ENCODE results near the gene SYCP2L. TPM values are rescaled to one million over a fixed set of nuclear protein-coding genes. Genes with fewer than 3 reads are reported as not detected.
"Not testable (repeated sequence)": the region's sequence is repeated elsewhere in the genome, so short reads cannot be mapped to it uniquely, and the experiment has no call there.

Gene SYCP2L
- total and polyA plus RNA-seq, 2 donors (not counting 3 experiments of a cell fraction or from before 2014, with no cell fraction given) = not detected

GRCh38 chr6:10880366-10880765 is 6.5 kb upstream of the SYCP2L start:
- no peaks in the 10 kb centered on the region for H3K9me3 ChIP-seq (replicated peaks; ENCODE audit: control insufficient read depth, insufficient read depth, low read length)
- ChIA-PET CTCF (no interaction called here), POLR2A (no interaction called here)
- H3K27me3 ChIP-seq (ENCODE audit: control insufficient read depth in 2 of 2, insufficient read depth in 2 of 2, low read length in 2 of 2) = peaks cover 41 to 60% of the 10 kb centered on the region in 2 experiments
- no peak for FAIRE-seq
- DNase-seq (ENCODE audit: low read depth, low spot score) = no peak
- dilution Hi-C loops (cut with MboI; ENCODE audit: extremely low pct_ligation_motif_present, low sequenced_read_pairs) = no loop called here
- H3K4me1 ChIP-seq (ENCODE audit: control insufficient read depth, extremely low read depth, insufficient read depth, low read length) = no peaks in the 10 kb centered on the region
- H2AFZ ChIP-seq (ENCODE audit: low read depth, low read length) = no peak overlapping the region
- no peaks in the 10 kb centered on the region for H3K79me2 ChIP-seq (ENCODE audit: control insufficient read depth, insufficient read depth, low read length)
- no peaks in the 10 kb centered on the region for H4K20me1 ChIP-seq (replicated peaks; ENCODE audit: control insufficient read depth, extremely low read depth, insufficient read depth, low read length)
- no peaks in the 10 kb centered on the region for H3K9me1 ChIP-seq (replicated peaks; ENCODE audit: control insufficient read depth, extremely low read depth, insufficient read depth, low read length)
- no peak overlapping the region for H3K27ac ChIP-seq (ENCODE audit: insufficient read depth, low read depth, low read length)
- no peak overlapping the region for H3K9ac ChIP-seq (replicated peaks; ENCODE audit: extremely low read depth, insufficient read depth, low read length)
- no peak overlapping the region for H3K4me3 ChIP-seq (replicated peaks in 1 of 3; ENCODE audit: insufficient read depth in 1 of 3, low read depth in 1 of 3, low read length in 3 of 3)
- BruUV-seq (replicated peaks) = no TSS peak
- TF ChIP-seq GATA2 (IDR thresholded peaks at IDR 0.05; ENCODE audit: insufficient read depth, insufficient read length, low read depth, low read length) (no peak), MAX (IDR thresholded peaks at IDR 0.05; ENCODE audit: insufficient read depth, insufficient read length) (no peak), POLR2AphosphoS5 (IDR thresholded peaks at IDR 0.05; ENCODE audit: insufficient read depth, low read depth, low read length) (no peak), MYC (IDR thresholded peaks at IDR 0.05; ENCODE audit: low read depth, low read length) (no peak), FOS (IDR thresholded peaks at IDR 0.05; ENCODE audit: borderline replicate concordance, insufficient read depth, low read length) (no peak), POLR2A (IDR thresholded peaks at IDR 0.05; ENCODE audit: low read depth, low read length) (no peak), JUN (IDR thresholded peaks at IDR 0.05; ENCODE audit: borderline replicate concordance, insufficient read depth, insufficient read length, low read depth) (no peak)
- TF ChIP-seq, protein P1, sequence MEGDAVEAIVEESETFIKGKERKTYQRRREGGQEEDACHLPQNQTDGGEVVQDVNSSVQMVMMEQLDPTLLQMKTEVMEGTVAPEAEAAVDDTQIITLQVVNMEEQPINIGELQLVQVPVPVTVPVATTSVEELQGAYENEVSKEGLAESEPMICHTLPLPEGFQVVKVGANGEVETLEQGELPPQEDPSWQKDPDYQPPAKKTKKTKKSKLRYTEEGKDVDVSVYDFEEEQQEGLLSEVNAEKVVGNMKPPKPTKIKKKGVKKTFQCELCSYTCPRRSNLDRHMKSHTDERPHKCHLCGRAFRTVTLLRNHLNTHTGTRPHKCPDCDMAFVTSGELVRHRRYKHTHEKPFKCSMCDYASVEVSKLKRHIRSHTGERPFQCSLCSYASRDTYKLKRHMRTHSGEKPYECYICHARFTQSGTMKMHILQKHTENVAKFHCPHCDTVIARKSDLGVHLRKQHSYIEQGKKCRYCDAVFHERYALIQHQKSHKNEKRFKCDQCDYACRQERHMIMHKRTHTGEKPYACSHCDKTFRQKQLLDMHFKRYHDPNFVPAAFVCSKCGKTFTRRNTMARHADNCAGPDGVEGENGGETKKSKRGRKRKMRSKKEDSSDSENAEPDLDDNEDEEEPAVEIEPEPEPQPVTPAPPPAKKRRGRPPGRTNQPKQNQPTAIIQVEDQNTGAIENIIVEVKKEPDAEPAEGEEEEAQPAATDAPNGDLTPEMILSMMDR (IDR thresholded peaks at IDR 0.05; ENCODE audit: extremely low read depth in 1 of 2, insufficient read depth in 1 of 2, low read depth in 1 of 2, low read length in 2 of 2) = no peak
- intact Hi-C loops (cut with micrococcal nuclease) = no loop called here
- H3K36me3 ChIP-seq (ENCODE audit: control insufficient read depth in 2 of 2, extremely low read depth in 1 of 2, insufficient read depth in 2 of 2, low read length in 2 of 2) = no peaks in the 10 kb centered on the region
- no peak overlapping the region for H3K4me2 ChIP-seq (ENCODE audit: insufficient read depth, low read length)

- H3K9me3 ChIP-seq (replicated peaks; ENCODE audit: control insufficient read depth, insufficient read depth, low read length); intact Hi-C loops (cut with micrococcal nuclease); CTCF ChIA-PET; H3K4me2 ChIP-seq (ENCODE audit: insufficient read depth, low read length); H3K36me3 ChIP-seq (ENCODE audit: control insufficient read depth in 2 of 2, extremely low read depth in 1 of 2, insufficient read depth in 2 of 2, low read length in 2 of 2); FAIRE-seq; H3K9ac ChIP-seq (replicated peaks; ENCODE audit: extremely low read depth, insufficient read depth, low read length); H3K4me1 ChIP-seq (ENCODE audit: control insufficient read depth, extremely low read depth, insufficient read depth, low read length); POLR2A ChIA-PET; H3K4me3 ChIP-seq (replicated peaks in 1 of 3; ENCODE audit: insufficient read depth in 1 of 3, low read depth in 1 of 3, low read length in 3 of 3); H3K9me1 ChIP-seq (replicated peaks; ENCODE audit: control insufficient read depth, extremely low read depth, insufficient read depth, low read length); BruUV-seq (replicated peaks); DNase-seq (ENCODE audit: low read depth, low spot score); dilution Hi-C loops (cut with MboI; ENCODE audit: extremely low pct_ligation_motif_present, low sequenced_read_pairs); H4K20me1 ChIP-seq (replicated peaks; ENCODE audit: control insufficient read depth, extremely low read depth, insufficient read depth, low read length); H2AFZ ChIP-seq (ENCODE audit: low read depth, low read length); H3K27ac ChIP-seq (ENCODE audit: insufficient read depth, low read depth, low read length); H3K79me2 ChIP-seq (ENCODE audit: control insufficient read depth, insufficient read depth, low read length): not testable (repeated sequence)
- H3K27me3 ChIP-seq (ENCODE audit: control insufficient read depth in 2 of 2, insufficient read depth in 2 of 2, low read length in 2 of 2) = peaks cover 54 to 78% of the 10 kb centered on the region in 2 experiments
These were observed 4.6 kb upstream of the SYCP2L start for GRCh38 chr6:10882253-10882630.
